Femur (tissue), 1 donor: ENCODE data around the gene TUBD1.
"Not testable (repeated sequence)": the region's sequence is repeated elsewhere in the genome, so short reads cannot be mapped to it uniquely, and the experiment has no call there.

Source experiments
- DNase-seq: peaks from one replicate; pipeline ENCODE4 v3.0.0-alpha.2; 2017

Gene TUBD1

GRCh38 chr17:59842901-59843652, 49.7 kb downstream of the TUBD1 start:
- no peak for DNase-seq

- DNase-seq, result not testable (repeated sequence)
Measured at GRCh38 chr17:59841882-59842263, 50.9 kb downstream of the TUBD1 start.

GRCh38 chr17:59841091-59841881, 51.5 kb downstream of the TUBD1 start:
- not testable (repeated sequence) for DNase-seq

- DNase-seq, result no peak
Measured at GRCh38 chr17:59840329-59841090, 52.2 kb downstream of the TUBD1 start.

- DNase-seq, result no peak
Measured at GRCh38 chr17:59839651-59840328, 53.0 kb downstream of the TUBD1 start.

GRCh38 chr17:59838052-59838916, 54.5 kb downstream of the TUBD1 start:
- no peak for DNase-seq

- peak; percentile 80 for DNase-seq
Measured at GRCh38 chr17:59837308-59838051, 55.3 kb downstream of the TUBD1 start.

GRCh38 chr17:59832883-59833379, 59.8 kb downstream of the TUBD1 start:
- DNase-seq, result no peak

GRCh38 chr17:59830846-59831486, 61.8 kb downstream of the TUBD1 start:
- no peak for DNase-seq

- DNase-seq, result no peak
Measured at GRCh38 chr17:59830007-59830630, 62.6 kb downstream of the TUBD1 start.

GRCh38 chr17:59829217-59830006, 63.3 kb downstream of the TUBD1 start:
- DNase-seq, result no peak

- not testable (repeated sequence) for DNase-seq
Measured at GRCh38 chr17:59828819-59829216, 63.9 kb downstream of the TUBD1 start.

GRCh38 chr17:59828478-59828760, 64.3 kb downstream of the TUBD1 start:
- no peak for DNase-seq

GRCh38 chr17:59827721-59828477, 64.8 kb downstream of the TUBD1 start:
- no peak for DNase-seq

GRCh38 chr17:59826706-59827453, 65.9 kb downstream of the TUBD1 start:
- no peak for DNase-seq

- DNase-seq, result peak; percentile 54
Measured at GRCh38 chr17:59825533-59826322, 67.0 kb downstream of the TUBD1 start.

- no peak for DNase-seq
Measured at GRCh38 chr17:59815965-59816364, 76.8 kb downstream of the TUBD1 start.
